ENCODE data around the gene APOA4.

The APOA4 gene

DNA sequence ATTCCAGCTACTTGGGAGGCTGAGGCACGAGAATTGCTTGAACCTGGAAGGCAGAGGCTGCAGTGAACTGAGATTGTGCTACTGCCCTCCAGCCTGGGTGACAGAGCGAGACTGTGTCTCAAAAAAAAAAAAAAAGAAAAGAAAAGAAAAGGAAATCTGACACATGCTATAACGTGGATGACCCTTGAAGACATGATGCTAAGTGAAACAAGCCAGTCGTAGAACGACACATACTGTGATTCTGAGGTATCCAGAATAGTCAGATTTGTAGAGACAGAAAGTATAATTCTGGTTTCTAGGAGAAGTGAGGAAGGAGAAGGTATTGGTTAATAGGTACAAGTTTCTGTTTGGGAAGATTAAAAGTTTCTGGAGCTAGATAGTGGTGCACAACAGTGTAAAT, 24.7 kb downstream of the APOA4 start:
- no peak for DNase-seq (ENCODE audit: low spot score)

DNA sequence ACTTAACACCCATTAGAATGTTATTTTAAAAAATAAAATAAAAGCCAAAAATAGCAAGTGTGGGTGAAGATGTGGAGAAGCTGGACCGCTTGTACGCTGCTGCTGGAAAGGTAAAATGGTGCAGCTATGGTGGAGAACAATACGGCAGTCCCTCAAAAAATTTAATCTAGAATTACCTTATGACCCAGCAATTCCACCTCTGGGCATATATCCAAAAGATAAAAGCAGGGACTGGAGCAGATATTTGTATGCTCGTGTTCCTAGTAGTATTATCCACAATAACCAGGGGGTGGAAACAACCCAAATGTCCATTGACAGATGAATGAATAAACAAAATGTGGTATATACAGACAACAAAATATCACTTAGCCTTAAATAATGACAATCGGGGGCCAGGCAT, 25.3 kb downstream of the APOA4 start:
- no peak for DNase-seq (ENCODE audit: low spot score)

DNA sequence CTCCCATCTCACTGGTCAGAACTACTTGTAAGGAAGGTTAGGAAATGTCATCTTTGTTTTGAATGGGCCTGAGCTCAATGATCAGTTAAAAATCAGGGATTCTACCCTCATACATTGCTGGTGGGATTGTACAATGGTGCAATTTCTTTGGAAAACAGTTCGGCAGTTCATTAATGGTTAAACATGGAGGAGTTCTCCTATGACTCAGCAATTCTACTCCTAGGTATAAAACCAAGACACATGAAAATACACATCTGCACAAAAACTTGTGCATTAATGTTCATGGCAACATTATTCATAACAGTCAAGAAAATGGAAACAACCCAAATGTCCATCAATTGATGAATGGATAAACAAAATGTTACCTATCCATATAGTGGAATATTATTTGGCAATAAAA, 26.6 kb downstream of the APOA4 start:
- DNase-seq (ENCODE audit: low spot score), result no peak

DNA sequence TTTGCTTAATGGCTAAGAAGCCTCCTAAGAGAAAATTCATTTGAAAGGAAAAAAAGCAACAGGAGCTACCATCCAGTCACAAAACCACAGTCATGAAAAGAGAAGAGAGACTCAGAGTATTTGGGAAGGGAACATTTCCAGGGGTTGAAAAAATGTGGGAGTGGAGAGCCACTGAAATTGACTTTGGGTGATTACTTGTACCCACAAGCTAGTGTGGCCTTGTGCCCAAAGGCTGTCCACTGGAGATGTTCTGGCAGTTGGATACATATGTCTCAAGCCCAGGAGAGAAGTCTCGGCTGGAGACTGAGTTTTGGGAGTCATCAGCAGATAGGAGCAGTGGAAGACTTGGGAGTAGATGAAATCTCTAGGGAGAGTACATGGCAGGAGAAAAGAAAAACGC, 28.3 kb downstream of the APOA4 start:
- no peak for DNase-seq (ENCODE audit: low spot score)

DNA sequence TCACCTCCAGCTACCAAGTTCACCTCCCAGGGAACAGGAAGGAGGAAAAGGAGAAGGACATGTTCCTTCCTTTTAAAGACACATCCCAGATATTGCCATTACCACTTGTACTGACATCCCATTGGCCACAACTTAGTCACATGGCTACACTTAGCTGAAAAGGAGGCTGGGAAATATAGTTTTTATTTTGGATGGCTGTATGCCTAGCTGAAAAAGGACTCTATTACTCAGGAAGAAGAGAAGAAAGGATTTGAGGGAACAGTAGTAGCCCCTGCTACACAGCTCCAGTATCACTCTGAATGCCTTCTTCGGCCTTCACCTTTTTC, 29.4 kb downstream of the APOA4 start:
- DNase-seq (ENCODE audit: low spot score), result no peak

DNA sequence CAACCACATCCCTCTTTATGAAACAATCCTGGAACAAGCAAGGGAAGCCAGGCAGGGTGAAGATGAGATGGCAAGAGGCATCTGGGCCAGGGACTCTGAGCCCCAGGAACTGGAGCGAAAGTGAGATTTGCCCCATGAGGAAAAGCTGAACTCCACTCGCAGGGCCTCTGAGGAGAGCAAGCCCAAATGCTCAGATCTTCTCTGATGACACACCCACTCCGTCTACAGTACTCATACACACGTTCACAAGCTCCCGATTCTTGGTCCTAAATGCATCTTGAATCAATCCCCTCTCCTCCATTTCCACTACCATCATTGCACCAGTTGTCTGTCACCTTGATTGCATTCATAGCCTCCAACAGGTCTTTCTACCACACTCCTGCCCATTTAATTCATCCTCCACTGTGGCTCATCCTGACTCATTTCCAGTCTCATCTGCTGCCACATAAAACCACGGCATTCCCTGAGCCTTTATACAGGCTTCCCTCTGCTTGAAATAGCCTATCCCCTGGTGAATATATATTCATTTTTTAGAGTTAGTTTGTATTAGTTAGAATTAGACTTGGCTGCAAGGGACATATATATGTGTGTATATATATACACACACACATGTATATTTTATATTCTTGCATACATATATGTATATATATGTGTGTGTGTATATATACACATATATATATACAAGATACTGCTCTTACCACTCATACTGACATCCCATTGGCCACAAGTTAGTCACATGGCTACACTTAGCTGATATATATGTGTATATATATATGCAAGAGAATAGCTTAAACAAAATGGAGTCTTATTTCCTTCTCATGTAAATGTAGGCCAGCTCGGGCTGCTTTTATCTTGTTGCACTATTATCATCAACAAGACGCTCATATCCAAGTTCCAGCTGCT, 30.0 kb downstream of the APOA4 start:
- peak; percentile 75 for DNase-seq (ENCODE audit: low spot score)

DNA sequence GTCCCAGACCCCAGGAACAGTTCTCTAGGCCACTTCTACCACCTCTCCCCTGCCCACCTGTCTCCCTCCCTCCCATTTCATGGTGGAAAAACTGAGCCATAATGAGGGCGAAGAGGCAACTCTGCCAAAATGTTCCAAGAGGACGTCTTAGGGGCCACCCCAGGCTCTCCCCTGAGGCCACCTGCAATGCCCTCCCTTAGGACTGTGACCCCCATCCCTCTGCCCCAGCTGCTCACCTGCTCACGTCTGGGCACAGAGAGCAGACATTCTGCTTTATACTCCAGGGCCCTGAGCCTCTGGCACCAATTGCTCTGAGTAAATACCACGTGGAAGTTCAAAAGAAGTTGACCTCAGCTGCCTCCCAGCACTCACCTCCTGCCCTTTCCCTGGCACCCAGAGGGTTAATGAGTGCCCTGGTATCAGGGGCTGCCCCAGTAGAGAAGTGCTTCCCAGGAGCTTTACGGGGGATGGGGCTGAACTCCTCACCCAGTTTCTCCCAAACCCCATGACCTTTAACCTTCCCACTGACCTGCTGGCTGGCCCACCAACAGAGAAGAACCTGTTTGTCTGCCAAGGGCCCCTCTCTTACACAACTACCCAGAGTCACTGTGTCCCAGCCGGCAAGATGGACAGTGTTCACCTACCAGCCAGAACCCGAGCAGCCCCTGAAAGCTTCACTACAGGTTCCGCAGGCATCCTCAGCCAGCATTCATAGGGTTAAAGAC, 30.8 kb downstream of the APOA4 start:
- DNase-seq (ENCODE audit: low spot score), result no peak

DNA sequence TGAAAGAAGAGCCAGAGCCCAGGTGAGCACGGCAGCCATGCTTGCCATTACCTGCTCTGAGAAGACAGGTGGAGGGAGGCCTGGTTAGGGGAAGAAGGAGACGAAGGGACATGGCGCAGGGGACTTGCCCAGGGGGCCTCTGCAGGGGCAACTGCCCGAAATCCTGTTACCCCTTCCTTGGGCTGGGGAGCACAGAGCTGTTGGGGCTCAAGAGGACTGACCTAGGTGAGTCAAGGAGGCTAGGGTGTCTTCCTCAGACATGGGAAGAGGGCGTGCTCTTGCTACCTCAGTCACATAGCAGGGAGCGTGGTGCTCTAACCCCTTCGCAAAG, 31.3 kb downstream of the APOA4 start, which contains the start of gene APOA5:
Gene APOA5, minus strand, starts transcription at position 67 of the 331 bp plus-strand sequence. Its CDS starts 19 bp downstream, at position 48.
- no peak for DNase-seq (ENCODE audit: low spot score)

DNA sequence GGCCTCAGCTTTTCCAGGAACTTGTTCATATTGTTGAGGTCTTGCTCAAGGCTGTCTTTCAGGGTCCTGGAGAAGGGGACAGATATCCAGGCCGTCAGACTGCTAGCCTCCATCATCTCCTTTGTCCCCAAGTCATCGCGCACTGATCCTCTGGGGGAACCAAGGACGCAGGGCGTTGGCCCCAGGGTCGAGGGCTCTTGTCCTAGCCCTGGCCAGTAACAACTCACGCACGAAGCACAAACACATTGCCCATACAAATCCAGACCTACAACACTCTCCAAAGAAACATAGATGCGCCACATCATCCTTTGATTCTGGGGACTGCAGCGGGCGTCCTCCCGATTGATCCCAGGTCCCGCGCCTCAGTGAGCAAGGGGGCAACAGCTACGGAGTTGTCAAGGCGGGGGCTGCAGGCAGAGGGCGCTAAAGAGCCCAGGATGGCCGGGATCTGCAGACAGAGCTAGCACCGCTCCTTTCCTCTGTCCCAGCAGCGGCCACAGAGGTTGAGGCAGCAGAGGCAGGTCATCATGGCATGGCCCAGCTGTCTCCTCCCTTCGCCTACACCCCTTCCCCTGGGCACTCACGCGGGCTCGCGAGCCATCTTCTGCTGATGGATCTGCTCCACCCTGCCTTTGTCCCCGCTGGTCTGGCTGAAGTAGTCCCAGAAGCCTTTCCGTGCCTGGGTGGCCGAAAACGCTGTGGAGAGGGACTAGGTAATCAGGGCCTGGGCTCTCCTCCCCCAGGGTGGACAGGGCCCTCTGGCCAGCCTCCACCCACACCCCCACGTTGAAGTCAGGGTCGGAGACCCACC, 31.9 kb downstream of the APOA4 start:
- peak; percentile 92 for DNase-seq (ENCODE audit: low spot score)

DNA sequence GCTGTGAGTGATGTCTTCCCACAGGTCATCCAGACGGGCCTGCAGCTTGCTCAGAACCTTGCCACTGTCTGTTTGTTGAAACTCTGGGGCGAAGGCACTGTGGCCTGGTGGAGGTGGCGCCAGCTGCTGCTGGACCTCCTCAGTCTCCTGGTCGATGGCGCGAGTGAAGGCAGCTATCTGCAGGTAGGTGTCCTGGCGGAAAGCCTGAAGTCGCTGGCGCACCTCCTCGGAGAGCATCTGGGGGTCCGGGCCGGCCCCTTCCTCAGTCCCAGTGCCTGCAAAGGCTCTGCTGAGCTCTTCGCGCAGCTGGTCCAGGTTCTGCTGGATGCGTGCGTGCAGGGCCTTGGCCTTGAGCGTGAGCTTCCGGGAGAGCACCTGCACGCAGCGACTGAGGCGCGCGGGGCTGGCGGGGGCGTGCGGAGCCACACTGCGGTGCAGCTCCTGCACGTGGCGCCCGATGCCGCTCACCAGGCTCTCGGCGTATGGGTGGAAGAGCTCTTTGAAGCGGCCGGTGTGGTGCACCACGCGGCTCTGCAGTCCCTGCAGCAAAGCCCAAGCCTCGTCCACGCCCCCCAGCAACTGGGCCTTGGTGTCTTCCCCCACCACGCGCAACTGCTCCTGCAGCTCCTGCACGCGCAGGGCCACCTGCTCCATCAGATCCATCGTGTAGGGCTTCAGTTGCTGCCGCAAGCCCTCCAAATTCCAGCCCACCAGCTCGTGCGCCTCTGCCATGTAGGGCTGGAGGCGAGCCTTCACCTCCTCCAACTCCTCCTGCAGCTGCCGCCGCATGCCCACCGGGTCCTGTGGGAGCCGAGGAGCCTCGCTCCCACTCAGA, 32.7 kb downstream of the APOA4 start:
- no peak for DNase-seq (ENCODE audit: low spot score)

DNA sequence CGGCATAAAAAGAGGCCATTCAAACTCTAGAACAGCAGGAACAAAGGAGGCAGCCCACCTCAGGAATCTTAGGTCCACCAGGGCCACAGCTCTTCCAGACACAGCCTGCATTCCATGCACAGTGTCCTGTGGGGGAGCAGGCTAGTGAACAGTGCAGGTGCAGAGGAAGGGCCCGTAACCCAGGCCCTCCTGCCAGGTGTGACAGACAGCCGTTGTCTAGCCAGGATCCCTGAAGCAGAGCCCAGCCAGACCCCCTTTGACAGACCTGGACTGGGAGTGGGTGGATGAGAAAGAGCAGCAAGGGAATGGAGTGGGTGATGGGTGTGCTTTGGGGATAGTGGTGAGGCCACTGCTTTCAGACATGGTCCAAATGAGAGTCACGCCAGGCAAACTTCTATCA, 34.1 kb downstream of the APOA4 start:
- DNase-seq (ENCODE audit: low spot score), result no peak

DNA sequence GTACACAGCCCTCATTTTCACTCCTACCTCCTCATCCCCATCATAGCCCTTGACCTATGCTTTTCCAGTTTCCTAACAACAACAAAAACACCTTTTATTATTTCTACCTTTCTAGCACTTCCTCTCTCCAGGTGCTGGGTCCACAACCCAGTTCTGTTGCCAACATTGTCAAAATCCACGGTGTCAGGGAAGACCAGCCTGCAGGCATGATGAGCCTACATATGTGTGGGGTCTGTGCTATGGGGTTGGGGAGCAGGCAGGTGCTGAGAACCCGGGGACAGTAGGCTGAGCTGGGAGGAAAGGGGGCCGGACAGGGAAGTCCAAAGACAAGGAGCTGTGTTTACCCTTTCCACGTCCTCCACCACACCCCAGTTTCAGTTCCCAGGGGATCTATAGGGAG, 34.6 kb downstream of the APOA4 start:
- DNase-seq (ENCODE audit: low spot score), result no peak

DNA sequence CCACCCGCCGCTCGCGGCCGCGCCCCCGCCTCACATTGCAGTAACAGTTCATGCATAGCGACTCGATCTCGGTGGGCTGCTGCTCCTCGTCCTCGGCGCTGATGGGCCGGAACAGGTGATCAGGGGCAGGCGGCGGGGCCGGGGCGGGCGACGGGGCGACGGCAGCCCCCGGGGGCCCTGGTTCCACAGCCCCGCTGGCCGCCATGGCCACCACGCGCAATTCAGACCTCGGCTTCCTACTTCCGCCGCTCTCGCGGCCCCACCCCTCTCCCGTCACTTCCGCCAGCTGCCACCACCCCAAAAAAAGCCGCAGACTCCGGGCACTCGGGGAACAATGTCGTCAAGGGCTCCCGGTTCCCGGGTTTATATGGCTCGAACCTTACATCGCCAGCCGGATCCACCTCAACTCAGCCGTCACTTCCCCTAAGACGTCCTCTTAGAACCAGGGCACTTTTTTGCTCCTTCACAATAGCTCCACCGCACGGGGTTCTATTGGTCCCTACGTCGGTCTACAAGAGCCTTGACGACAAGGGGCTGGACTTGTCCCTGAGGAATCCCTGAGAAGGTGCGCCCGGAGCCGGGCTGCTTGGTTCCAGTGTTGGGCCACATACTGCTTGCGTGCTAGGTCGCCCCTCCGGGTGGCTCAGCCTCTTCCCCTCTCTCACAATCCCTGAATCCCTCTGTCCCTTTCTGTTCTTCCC, 35.2 kb downstream of the APOA4 start, which contains the start of gene ZPR1:
Gene ZPR1, minus strand, starts transcription at position 238 of the 701 bp plus-strand sequence. Its CDS starts 33 bp downstream, at position 205.
- DNase-seq (ENCODE audit: low spot score), result peak; percentile 95

DNA sequence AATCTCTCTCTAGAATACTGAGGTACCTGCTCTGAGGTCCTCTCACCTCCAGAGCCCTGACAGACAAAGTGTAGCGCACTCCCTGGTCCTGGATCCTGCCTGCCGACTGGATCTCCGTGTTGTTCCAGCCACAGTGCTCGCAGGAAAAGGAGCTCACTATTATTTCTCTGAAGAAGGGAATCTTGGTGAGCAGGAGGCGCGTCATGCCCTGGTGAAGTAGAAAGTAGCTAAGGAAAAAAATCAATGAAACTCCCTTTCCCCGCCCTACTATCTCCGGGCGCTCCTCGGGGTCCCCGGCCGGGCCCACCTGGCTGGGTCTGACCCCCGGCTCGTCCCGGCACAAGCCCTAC, 35.7 kb downstream of the APOA4 start:
- DNase-seq (ENCODE audit: low spot score), result peak; percentile 27

DNA sequence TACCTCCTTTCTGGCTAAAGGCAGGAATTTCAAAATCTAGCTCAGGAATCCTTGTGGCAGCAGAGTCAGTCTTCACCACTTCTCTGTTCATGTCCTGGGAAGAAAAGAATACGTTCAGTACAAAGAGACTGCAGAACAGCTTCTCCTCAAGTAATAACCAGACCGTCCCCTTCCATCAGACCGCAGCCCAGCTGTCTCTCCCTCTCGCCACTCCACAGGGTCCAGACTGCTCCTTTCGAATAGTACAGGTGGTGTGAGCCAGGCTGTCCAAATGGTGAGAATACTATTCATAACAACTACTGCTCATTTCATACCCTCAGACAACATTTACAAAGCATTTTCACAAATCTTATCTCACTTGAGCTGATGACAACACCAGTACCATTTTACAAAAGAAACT, 36.1 kb downstream of the APOA4 start:
- no peak for DNase-seq (ENCODE audit: low spot score)

DNA sequence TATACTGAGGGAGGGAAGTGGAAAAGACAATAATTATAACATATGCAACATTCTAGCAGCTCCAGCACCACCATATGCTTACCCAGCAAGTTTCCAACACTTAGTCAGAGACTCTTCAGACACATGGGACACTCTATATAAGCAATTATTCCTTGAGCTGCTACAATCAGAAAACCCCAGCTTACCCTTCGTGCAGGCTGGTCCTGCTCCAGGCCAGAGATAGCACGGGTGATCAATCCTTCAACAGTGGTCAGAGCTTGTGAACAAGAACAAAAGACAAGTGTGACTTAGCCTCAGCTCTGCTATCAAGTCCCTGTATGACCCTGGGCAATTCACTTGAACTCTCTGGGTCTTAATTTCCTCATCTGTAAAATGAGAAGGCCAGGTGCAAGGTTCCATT, 36.8 kb downstream of the APOA4 start:
- no peak for DNase-seq (ENCODE audit: low spot score)

DNA sequence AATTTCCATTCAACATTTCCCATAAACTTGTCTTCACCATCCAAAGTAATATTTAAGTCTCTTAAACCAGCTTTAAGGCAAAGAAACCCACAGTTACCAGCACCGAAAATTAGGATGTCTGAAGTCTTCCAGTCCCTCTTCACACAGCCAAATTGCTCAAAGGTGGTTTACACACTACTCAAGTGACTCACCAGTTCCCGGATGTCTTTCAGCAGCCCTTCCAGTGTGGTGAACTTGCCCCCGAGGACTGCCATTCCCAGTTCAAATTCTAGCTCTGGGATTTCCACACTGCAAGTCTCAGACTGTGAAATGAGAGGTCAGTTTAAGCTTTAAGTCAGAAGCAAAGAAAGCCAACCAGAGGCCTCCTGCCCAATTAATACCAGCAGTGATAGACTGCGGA, 40.4 kb downstream of the APOA4 start:
- peak; percentile 47 for DNase-seq (ENCODE audit: low spot score)

DNA sequence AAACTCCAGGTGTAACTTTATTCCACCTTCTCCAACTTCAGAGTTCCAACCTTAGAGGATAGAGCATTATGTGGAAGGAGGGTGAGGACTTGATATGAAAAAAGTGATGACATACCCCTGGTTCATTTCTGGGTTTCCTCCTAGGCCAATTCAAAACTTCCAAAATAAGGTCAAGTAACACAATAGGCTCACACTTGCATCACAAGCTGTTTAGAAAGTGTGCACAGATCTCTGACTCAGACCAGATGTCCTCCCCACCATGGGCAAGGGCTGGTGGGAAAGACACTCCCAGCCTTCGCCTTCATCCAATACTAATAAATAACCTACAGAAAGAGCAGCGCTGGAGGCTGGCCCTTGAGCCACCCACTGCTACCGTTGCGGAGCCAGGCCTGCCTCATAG, 44.5 kb downstream of the APOA4 start:
- no peak for DNase-seq (ENCODE audit: low spot score)

DNA sequence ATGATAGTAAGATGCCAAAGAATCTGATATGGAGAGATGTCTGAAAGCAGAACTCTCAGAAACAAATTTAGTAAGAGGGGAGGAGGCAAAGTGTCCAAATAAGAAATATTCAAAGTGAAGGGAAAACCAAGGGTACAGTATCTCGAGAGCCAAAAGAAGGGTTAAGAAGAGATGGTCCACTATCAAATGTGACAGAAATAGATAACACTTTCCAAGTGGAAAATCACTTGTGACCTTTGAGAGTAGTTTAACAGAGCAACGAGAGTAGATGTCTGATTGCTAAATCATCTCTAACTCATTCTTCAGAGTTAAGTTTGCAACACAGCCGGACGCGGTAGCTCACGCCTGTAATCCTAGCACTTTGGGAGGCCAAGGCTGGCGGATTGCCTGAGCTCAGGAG, 46.0 kb downstream of the APOA4 start:
- DNase-seq (ENCODE audit: low spot score), result no peak

DNA sequence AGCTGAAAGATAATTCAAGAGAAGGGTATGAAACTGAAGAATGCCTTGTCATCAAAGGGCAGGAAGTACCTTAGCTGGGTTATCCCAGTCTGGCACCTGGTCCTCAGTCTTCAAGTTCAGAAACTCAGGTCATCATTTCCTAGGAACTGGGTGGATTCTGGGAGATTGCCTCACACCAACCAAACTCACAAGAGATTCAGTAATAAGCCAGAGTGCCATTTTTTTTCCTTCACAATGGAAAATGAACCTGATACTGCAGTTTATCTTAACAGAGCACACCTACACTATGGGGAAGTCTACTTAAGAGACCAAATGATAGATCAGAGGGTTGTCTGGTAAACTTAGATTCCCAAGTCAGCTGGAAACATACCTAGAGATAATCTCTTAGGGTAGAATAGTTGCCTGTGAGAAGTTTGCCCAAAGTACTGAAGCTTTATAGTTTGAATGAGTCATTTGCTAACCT, 46.6 kb downstream of the APOA4 start:
- no peak for DNase-seq (ENCODE audit: low spot score)

DNA sequence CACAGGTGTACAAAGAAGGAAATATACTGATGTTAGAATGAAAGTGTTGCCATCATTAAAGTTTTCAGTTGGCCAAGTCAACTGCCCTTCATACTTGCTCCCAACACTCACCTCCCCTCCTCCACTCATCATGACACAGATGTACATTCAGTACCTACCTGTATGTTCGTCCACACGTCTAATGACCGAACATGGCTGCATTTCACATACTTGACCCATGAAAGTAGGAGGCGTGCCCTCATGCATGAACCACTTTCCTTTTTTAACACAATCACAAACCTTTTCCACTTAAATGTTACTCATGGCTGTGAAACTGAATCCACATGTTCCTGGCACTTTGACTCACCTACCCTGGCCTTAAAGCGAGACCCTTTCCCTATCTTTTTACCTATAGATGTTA, 47.1 kb downstream of the APOA4 start:
- DNase-seq (ENCODE audit: low spot score), result no peak

Measured in AG20443 (cell line).